IMR-90 (cell line): ENCODE measurements around the gene BZW2. TPM values are rescaled to one million over a fixed set of nuclear protein-coding genes. Genes with fewer than 3 reads are reported as not detected.

Source experiments
- ATAC-seq: fragments of 200-7000 bp; cut with Tn5 transposase; 2 replicates; pipeline ENCODE4 v1.9.1; 2020; ENCODE audit warnings: low read depth, mild to moderate bottlenecking, moderate library complexity
- BruUV-seq: library from RNA; stranded (reverse); fragments of 400-500 nt; replicated peaks from 2 replicates; lab custom pipeline; 2021; lab: Mats Ljungman, UMichigan
- CTCF ChIA-PET: fragments of 300-600 bp; formaldehyde crosslinking; extraction: SDS; loops from one replicate; lab custom pipeline; 2021; ENCODE audit warnings: antibody characterized with exemption; lab: Yijun Ruan, JAX
- POLR2A ChIA-PET: fragments of 300-600 bp; sonication (Branson Sonifier 250); formaldehyde crosslinking; loops from one replicate; lab custom pipeline; 2022; ENCODE audit warnings: antibody characterized with exemption; ENCODE audit not compliant: unreplicated experiment; lab: Charles Lee
- DNase-seq: peaks from one replicate; pipeline ENCODE4 v3.0.0; 2013
- H2AFZ ChIP-seq: replicated peaks from 2 replicates; pipeline ENCODE3; 2013; ENCODE audit warnings: low read length, mild to moderate bottlenecking; ENCODE audit not compliant: poor library complexity
- H2AK5ac ChIP-seq: 2 replicates; pipeline ENCODE4 v1.6.1; 2013; ENCODE audit warnings: low read depth, low read length, inconsistent platforms
- H2AK9ac ChIP-seq: replicated peaks from 2 replicates; pipeline ENCODE3; 2013; ENCODE audit warnings: mild to moderate bottlenecking, low read depth, low read length, moderate library complexity; ENCODE audit not compliant: poor library complexity
- H2BK120ac ChIP-seq: 2 replicates; pipeline ENCODE4 v1.6.1; 2013; ENCODE audit warnings: low read depth, low read length, inconsistent platforms
- H2BK15ac ChIP-seq: 3 replicates; pipeline ENCODE4 v1.6.1; 2013; ENCODE audit warnings: low read depth, low read length, inconsistent platforms
- H2BK20ac ChIP-seq: 2 replicates; pipeline ENCODE4 v1.6.1; 2013; ENCODE audit warnings: low read depth, mild to moderate bottlenecking, inconsistent platforms, low read length, moderate library complexity
- H2BK5ac ChIP-seq: 2 replicates; pipeline ENCODE4 v1.6.1; 2013; ENCODE audit warnings: mild to moderate bottlenecking, low read depth, low read length, inconsistent platforms; ENCODE audit not compliant: poor library complexity, severe bottlenecking
- H3K14ac ChIP-seq: replicated peaks from 2 replicates; pipeline ENCODE4 v1.6.1; 2013; ENCODE audit warnings: low read depth, low read length, inconsistent platforms
- H3K18ac ChIP-seq: 2 replicates; pipeline ENCODE4 v1.6.1; 2013; ENCODE audit warnings: low read depth, low read length, control low read depth
- H3K23ac ChIP-seq: 2 replicates; pipeline ENCODE4 v1.6.1; 2013; ENCODE audit warnings: low read depth, low read length, inconsistent platforms
- H3K27ac ChIP-seq: 2 replicates; pipeline ENCODE4 v1.5.1; 2013; ENCODE audit warnings: mild to moderate bottlenecking, control low read depth, low read length; ENCODE audit not compliant: insufficient read depth
- H3K27me3 ChIP-seq: 2 replicates; pipeline ENCODE4 v1.6.1; 2013; ENCODE audit warnings: low read length; ENCODE audit not compliant: control insufficient read depth, insufficient read depth
- H3K36me3 ChIP-seq: 2 replicates; pipeline ENCODE4 v1.6.1; 2013; ENCODE audit warnings: low read length, mixed read lengths; ENCODE audit not compliant: control insufficient read depth, insufficient read depth
- H3K4ac ChIP-seq: 2 replicates; pipeline ENCODE4 v1.6.1; 2013; ENCODE audit warnings: low read depth, low read length, inconsistent platforms
- H3K4me1 ChIP-seq: 2 replicates; pipeline ENCODE4 v1.6.1; 2013; ENCODE audit warnings: low read length, mixed read lengths; ENCODE audit not compliant: control insufficient read depth, insufficient read depth
- H3K4me2 ChIP-seq: 2 replicates; pipeline ENCODE4 v1.6.1; 2013; ENCODE audit warnings: low read depth, mild to moderate bottlenecking, control low read depth, low read length, moderate library complexity
- H3K4me3 ChIP-seq: 2 replicates; pipeline ENCODE4 v1.5.1; 2013; ENCODE audit warnings: low read depth, mild to moderate bottlenecking, control low read depth, low read length, moderate library complexity; ENCODE audit not compliant: insufficient read depth
- H3K56ac ChIP-seq: 2 replicates; pipeline ENCODE4 v1.6.1; 2013; ENCODE audit warnings: low read length, inconsistent platforms; ENCODE audit not compliant: insufficient read depth; ENCODE audit errors: extremely low read depth
- H3K79me1 ChIP-seq, 2 experiments: 2 replicates each; pipeline ENCODE4 v1.6.1; 2013; ENCODE audit warnings: low read length in 2 of 2, inconsistent platforms in 1 of 2, low read depth in 1 of 2
- H3K9ac ChIP-seq: 2 replicates; pipeline ENCODE4 v1.6.1; 2013; ENCODE audit warnings: low read depth, low read length, control low read depth
- H3K9me1 ChIP-seq: 2 replicates; pipeline ENCODE4 v1.6.1; 2013; ENCODE audit warnings: low read length, inconsistent platforms; ENCODE audit not compliant: insufficient read depth
- H3K9me3 ChIP-seq: 2 replicates; pipeline ENCODE4 v1.6.1; 2013; ENCODE audit warnings: low read length; ENCODE audit not compliant: control insufficient read depth, insufficient read depth
- H4K20me1 ChIP-seq: 2 replicates; pipeline ENCODE4 v1.6.1; 2013; ENCODE audit warnings: low read length, inconsistent platforms; ENCODE audit not compliant: insufficient read depth
- H4K5ac ChIP-seq: 2 replicates; pipeline ENCODE4 v1.6.1; 2013; ENCODE audit warnings: mild to moderate bottlenecking, low read depth, low read length, control low read depth
- H4K8ac ChIP-seq, 2 experiments: 2 replicates each; pipeline ENCODE4 v1.6.1; 2013; ENCODE audit warnings: low read depth in 2 of 2, low read length in 2 of 2, control low read depth in 1 of 2, inconsistent platforms in 1 of 2
- H4K91ac ChIP-seq: 2 replicates; pipeline ENCODE4 v1.6.1; 2013; ENCODE audit warnings: low read depth, low read length, inconsistent platforms; ENCODE audit not compliant: insufficient read depth
- BHLHE40 ChIP-seq: fragments of 150-350 bp; IDR thresholded peaks from 2 replicates; pipeline ENCODE4 v1.6.1; 2016; ENCODE audit warnings: mild to moderate bottlenecking, low read depth, low read length
- CEBPB ChIP-seq: IDR thresholded peaks from 2 replicates; pipeline ENCODE4 v1.6.1; 2012; ENCODE audit warnings: low read depth, low read length, improper control_type of control experiment
- CHD1 ChIP-seq: IDR thresholded peaks from 2 replicates; pipeline ENCODE4 v1.6.1; 2012; ENCODE audit warnings: low read depth, low read length, improper control_type of control experiment
- FOS ChIP-seq: fragments of 150-350 bp; IDR thresholded peaks from 2 replicates; pipeline ENCODE4 v1.6.1; 2016; ENCODE audit warnings: low read depth, low read length
- MAFK ChIP-seq: IDR thresholded peaks from 2 replicates; pipeline ENCODE4 v1.6.1; 2012; ENCODE audit warnings: low read depth, low read length, improper control_type of control experiment
- MAZ ChIP-seq: IDR thresholded peaks from 2 replicates; pipeline ENCODE4 v1.6.1; 2012; ENCODE audit warnings: low read depth, mild to moderate bottlenecking, low read length, improper control_type of control experiment, moderate library complexity, borderline replicate concordance
- MXI1 ChIP-seq: IDR thresholded peaks from 2 replicates; pipeline ENCODE4 v1.6.1; 2012; ENCODE audit warnings: low read depth, mild to moderate bottlenecking, low read length, moderate library complexity, borderline replicate concordance
- NFE2L2 ChIP-seq: fragments of 150-350 bp; IDR thresholded peaks from 2 replicates; pipeline ENCODE4 v1.6.1; 2016; ENCODE audit warnings: low read depth, mild to moderate bottlenecking, low read length
- POLR2A ChIP-seq: IDR thresholded peaks from 2 replicates; pipeline ENCODE4 v1.6.1; 2012; ENCODE audit warnings: mild to moderate bottlenecking, low read depth, low read length
- USF2 ChIP-seq: fragments of 150-350 bp; IDR thresholded peaks from 2 replicates; pipeline ENCODE4 v1.6.1; 2017; ENCODE audit warnings: mild to moderate bottlenecking, antibody characterized with exemption, low read length, low read depth
- WGBS, 2 experiments: methylation state at CpG; one replicate each; pipeline versions ENCODE4 v1.1.5 to v1.1.7; 2013; ENCODE audit warnings: missing lambda C conversion rate in 2 of 2; ENCODE audit not compliant: insufficient read length in 1 of 2; ENCODE audit errors: extremely low coverage in 2 of 2; 5-methylcytosine and 5-hydroxymethylcytosine counted together
- dilution Hi-C: fragments of 300-500 bp; cut with HindIII; formaldehyde crosslinking; loops from one replicate; pipeline ENCODE4 v1.14.3; 2018; ENCODE audit warnings: low sequenced_read_pairs; ENCODE audit not compliant: unreplicated experiment
- in situ Hi-C: fragments of 300-500 bp; cut with MboI; formaldehyde crosslinking; loops from 3 replicates; pipeline ENCODE4 v1.14.3; 2019; ENCODE audit warnings: low sequenced_read_pairs, inconsistent platforms, mixed read lengths
- intact Hi-C: fragments of 100-400 bp; cut with micrococcal nuclease; formaldehyde crosslinking; loops from 2 replicates; pipeline ENCODE4 v1.10.0; 2022
- polyA plus RNA-seq, 3 experiments: library from polyadenylated mRNA; depleted of rRNA; stranded (reverse); fragments of >200 nt; gene quantifications; 2 replicates each; pipeline ENCODE4 v1.2.3, GENCODE V29; 2012; ENCODE audit warnings: low replicate concordance in 1 of 3
- total RNA-seq: library from RNA; depleted of rRNA; stranded (reverse); fragments of >200 nt; gene quantifications from 2 replicates; pipeline ENCODE4 v1.2.3, GENCODE V29; 2012

The BZW2 gene
- total and polyA plus RNA-seq, 2 of the 4 experiments (the other 2 are of a cell fraction): 58.1 to 92.9 TPM

GRCh38 chr7:16739863-16740622 lies 94.1 kb downstream of the BZW2 start:
- H3K18ac ChIP-seq: no peak overlapping the region
- no peak overlapping the region for H2BK20ac ChIP-seq
- H3K9me3 ChIP-seq: no peaks in the 10 kb centered on the region
- WGBS, 2 experiments: 80% methylated on average over 1 of the region's 6 CpGs; no CpG with 5 or more reads in 1 of the 2 experiments
- no peaks in the 10 kb centered on the region for H4K20me1 ChIP-seq
- no peaks in the 10 kb centered on the region for H3K79me1 ChIP-seq
- peaks cover 3% of the 10 kb centered on the region for H3K4me1 ChIP-seq
- H2AK9ac ChIP-seq: no peak overlapping the region
- no peaks in the 10 kb centered on the region for H3K27me3 ChIP-seq
- H3K9me1 ChIP-seq: peaks cover 6% of the 10 kb centered on the region; the same call in 1 of the 2 replicates
- ChIA-PET CTCF (no interaction called here), POLR2A (interaction anchor here (0.6 kb wide), 1 partner anchor 83 kb away, joined by 3 read pairs; no protein-coding TSS in a partner anchor)
- ATAC-seq (peak; percentile 97), DNase-seq (peak; percentile 98)
- TF ChIP-seq MAFK (no peak; the same call in 1 of the 2 replicates), BHLHE40 (peak; percentile 89), MXI1 (peak; percentile 67; the same call in 1 of the 2 replicates), NFE2L2 (peak; percentile 78), FOS (peak; percentile 85), CHD1 (no peak), POLR2A (no peak), USF2 (peak; percentile 32; the same call in 1 of the 2 replicates), CEBPB (peak; percentile 79), MAZ (no peak)
- H3K23ac ChIP-seq: no peak overlapping the region
- no peak overlapping the region for H3K4me3 ChIP-seq
- no peak overlapping the region for H2BK15ac ChIP-seq
- H3K27ac ChIP-seq: peak overlapping the region; percentile 39; the same call in 1 of the 2 replicates
- no peak overlapping the region for H4K5ac ChIP-seq
- intact Hi-C loops (no loop called here), dilution Hi-C loops (no loop called here), in situ Hi-C loops (no loop called here)
- no peak overlapping the region for H4K91ac ChIP-seq
- no peak overlapping the region for H2AFZ ChIP-seq
- H3K9ac ChIP-seq: no peak overlapping the region
- H3K14ac ChIP-seq: no peak overlapping the region
- no peak overlapping the region for H3K56ac ChIP-seq
- H2AK5ac ChIP-seq: peak overlapping the region; percentile 72; the same call in 1 of the 2 replicates
- no peak overlapping the region for H2BK120ac ChIP-seq
- BruUV-seq: no TSS peak
- no peaks in the 10 kb centered on the region for H3K36me3 ChIP-seq
- H4K8ac ChIP-seq: no peak overlapping the region
- H3K4ac ChIP-seq: peak overlapping the region; percentile 28; the same call in 1 of the 2 replicates
- H3K4me2 ChIP-seq: no peak overlapping the region
- H2BK5ac ChIP-seq: no peak overlapping the region
